Non-pigmented ciliary epithelial cell (primary cell): Measurements from ENCODE around the gene CSNK1G1.

ENCODE experiments used
- DNase-seq: peaks from one replicate; pipeline ENCODE4 v3.0.0-alpha.2; 2010; ENCODE audit warnings: low read depth

The CSNK1G1 gene

GRCh38 chr15:64153480-64154367 lies 202.2 kb downstream of the CSNK1G1 start:
- peak; percentile 42 for DNase-seq

GRCh38 chr15:64152507-64153387 lies 203.2 kb downstream of the CSNK1G1 start:
- no peak for DNase-seq

DNA sequence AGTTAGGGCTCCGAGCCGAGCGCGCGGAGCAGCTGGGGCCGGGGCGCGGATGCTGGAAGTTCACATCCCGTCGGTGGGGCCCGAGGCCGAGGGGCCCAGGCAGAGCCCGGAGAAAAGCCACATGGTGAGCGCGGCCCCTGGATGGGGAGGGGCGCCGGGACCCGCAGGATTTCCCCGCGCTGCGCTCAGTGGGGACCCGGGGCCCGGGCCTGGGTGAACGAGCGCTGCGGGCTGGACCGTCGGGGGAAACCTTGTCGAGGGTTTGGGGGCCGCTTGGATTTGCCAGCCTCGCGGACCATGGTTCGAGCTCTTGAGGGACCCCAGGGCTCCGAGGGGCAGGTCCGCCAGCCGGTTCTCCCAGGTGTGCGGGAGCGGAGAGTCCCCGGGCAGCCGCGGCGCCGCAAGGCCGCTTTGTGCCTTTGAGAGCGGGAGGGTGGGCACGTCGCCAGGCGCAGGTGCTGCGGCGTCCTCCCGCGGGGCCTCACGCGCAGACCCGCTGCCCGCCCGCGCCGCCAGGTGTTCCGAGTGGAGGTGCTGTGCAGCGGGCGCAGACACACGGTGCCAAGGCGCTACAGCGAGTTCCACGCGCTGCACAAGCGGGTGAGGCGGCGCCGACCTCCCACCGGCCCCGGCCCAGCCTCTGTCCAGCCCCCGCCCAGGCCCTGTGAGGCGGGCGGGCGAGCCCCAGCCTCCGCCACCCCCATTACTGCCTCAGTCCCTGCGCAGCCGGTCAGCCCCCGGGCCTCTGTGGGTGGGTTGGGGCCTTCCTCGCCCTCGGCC lies 204.1 kb downstream of the CSNK1G1 start, which contains the start of gene SNX22:
SNX22 (plus strand) TSS at position 5 of the 780 bp plus-strand sequence; CDS start at position 50, 45 bp downstream.
- DNase-seq = no peak

- DNase-seq = no peak
Measured at GRCh38 chr15:64149893-64150578, 205.9 kb downstream of the CSNK1G1 start.

GRCh38 chr15:64149424-64149823 lies 206.5 kb downstream of the CSNK1G1 start:
- no peak for DNase-seq

DNA sequence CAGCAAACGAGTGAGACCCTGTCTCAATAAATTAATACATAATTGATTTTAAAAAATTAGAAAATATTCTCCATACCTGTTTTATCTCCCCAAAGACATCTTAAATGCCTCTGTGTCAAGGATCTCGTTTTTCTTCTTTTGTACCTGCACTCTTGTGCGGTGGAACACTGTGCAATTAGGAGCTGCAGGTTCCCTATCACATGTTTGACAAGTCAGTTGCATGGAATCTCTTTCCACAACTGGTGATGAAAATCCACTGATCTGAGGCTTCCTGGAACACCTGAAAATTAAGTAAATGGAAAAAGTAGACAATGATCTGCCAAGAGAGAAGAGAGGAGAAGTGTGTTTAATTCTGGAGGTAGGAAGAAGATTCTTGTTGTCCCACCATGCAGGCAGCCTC lies 207.4 kb downstream of the CSNK1G1 start:
- DNase-seq = no peak

DNA sequence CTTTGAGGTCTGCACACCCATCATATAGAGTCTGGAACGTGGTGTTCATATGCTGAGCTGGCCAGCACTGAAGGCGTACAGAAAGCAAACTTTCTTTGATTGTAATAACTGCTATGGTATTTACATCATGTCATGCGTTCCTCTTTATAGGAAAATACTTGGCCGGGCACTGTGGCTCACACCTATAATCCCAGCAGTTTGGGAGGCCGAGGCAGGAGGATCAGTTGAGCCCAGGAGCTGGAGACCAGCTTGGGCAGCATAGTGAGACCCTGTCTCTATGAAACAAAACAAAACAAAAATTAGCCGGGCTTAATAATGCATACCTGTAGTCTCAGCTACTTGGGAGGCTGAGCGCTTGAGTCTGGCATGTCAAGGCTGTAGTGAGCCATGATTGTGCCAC lies 207.8 kb downstream of the CSNK1G1 start:
- no peak for DNase-seq

- DNase-seq = no peak
Measured at GRCh38 chr15:64146885-64147681, 208.9 kb downstream of the CSNK1G1 start.

GRCh38 chr15:64146520-64146884 lies 209.5 kb downstream of the CSNK1G1 start:
- no peak for DNase-seq

DNA sequence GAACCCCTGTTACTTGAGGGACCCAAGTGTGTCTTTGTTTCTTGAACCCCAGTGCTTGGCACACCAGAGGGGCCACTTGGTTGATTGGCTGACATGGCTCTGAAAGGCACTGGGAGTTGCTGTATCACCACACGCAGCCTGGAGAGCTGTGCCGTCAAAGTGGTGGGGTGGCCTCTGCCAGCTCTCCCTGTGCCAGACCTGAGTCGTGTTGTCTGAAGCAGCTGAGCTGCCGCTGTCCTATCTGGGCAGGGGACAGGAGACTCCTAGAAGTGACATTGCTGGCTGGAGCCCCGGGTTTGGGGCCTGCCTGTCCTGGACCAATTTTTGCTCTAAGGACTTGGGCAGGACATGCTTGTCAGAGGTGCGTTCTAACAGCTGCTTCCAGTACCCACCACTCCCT lies 209.9 kb downstream of the CSNK1G1 start:
- no peak for DNase-seq

DNA sequence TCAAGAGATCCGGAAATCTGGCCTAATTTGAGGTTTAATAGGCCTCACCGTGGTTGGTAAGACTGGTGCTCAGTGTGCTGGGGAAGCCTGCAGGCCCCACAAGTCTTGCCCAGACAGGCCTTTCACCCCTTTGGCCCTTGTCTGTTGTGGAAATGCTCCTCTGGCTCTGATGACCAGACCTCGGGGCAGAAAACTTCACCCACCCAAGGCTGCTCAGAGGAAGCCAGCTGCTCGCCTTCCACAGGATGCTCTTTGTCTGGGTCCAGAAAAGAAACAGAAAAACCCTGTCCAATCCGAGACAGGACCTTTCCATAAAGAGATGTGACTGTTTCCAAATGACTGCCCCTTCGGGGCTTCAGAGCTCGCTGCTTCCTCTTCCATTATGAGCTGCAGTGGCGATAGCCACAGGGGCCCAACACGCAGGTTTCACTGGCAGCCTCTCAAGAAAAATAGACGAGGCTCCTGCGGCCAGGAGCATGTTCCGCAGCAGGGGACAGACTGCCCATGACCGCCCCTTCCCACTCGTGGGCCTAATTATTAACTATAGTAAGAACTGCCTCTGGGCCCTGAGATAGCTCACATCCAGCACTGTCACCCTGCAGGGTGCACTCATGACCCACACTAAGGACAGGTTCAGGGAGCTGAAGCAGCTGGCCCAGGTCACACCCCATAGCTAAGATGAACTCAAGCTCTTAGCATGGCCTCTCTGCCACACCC lies 211.2 kb downstream of the CSNK1G1 start:
- DNase-seq = no peak

GRCh38 chr15:64144192-64144564 lies 211.8 kb downstream of the CSNK1G1 start:
- DNase-seq = no peak

- DNase-seq = no peak
Measured at GRCh38 chr15:64143276-64143675, 212.7 kb downstream of the CSNK1G1 start.

- no peak for DNase-seq
Measured at GRCh38 chr15:64141798-64142512, 214.0 kb downstream of the CSNK1G1 start.

DNA sequence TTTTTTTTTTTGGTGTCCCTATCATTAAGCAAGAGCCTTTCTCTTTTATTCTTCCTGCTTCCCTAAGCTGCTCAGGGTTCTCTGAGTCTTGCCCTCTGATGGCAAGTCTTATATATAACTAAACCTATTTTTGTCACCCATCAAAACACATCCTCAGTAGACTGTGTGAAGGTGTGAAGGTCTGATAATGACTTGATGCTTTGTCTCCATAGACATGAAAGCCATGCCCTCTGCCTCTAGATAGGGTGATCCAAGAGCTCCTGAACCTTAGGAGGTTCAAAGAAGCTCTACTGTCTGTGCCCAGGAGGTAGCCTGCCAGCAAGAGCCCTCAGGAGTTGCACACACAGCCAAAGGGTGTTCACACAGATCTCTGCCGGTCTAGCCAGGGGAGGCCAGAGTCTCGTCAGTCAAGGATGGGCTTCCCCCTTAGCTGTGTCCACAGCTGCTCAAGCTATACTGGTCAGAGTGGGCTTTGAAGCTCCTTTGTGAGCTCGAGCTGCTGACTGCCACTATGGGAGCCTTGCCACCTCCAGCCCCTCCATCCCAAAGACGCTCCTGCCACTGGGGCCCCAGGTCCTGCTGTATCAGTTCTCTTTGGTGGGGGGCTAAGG lies 217.5 kb downstream of the CSNK1G1 start:
- no peak for DNase-seq

DNA sequence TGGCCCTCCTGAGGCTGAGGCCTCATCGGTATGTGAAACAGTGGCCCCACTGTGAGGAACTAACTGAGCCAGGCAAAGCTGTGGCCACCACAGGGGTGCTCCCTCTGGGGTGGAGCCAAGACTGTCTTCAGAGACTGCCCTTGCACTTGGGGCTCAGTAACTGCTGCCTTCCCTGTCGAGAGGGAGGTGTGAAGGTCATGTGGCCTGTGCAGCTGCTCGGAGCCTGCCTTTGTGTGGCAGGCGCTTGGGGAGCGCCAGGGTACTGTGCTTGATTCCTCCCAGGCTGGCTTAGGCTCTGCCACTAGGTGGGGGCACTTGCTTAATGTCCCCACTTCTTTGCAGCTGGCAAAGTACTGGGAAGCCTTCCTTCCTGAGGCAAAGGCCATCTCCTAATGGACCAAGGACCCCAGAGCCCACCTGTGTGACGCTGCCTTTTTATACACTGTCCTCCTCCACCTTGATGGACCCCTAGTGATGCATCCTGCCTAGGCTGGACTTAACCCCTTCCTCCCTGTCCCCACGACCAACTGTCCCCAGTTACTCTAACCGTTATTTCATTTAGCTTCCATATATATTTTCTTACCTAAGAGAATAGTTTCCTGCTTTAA lies 218.6 kb downstream of the CSNK1G1 start:
- no peak for DNase-seq

DNA sequence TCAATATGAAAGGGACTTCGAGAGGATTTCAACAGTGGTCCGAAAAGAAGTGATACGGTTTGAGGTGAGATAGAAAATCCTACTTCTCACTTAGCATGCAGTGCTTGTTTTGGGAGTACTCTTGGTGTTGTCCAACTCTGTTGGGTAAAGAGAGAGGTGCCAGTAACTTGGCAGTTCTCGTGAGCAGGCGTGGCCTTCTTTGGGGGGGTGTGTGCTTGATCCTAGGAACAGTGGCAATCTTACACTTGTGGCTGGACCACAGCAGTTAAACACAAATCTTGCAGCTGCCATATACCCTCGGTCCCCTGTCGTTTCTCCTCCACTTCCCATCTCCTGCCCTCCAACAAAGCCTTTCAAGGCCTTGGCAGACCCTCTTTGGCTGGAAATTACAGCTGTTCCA lies 219.6 kb downstream of the CSNK1G1 start:
- no peak for DNase-seq

DNA sequence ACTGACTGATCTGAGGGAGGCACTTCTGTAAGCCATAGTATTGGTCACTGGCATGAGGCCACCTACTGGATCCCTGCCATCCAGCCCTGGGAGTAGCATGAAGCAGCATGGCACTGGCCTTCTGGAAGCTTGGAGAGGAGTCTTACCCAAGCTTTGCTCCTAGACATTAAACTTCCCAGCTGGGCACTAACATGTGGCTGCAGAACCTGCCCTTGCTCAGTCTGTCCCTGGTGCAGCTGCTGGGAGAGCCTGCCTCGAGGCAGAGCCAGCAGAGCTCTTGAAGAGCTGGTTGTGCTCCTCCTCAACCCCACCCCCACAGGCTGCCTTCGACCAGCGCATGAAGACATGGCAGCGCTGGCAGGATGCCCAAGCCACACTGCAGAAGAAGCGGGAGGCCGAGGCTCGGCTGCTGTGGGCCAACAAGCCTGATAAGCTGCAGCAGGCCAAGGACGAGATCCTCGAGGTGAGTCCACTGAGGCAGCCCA lies 221.6 kb downstream of the CSNK1G1 start:
- DNase-seq = no peak
